Measurements from ENCODE around the gene SHC3. TPM values are rescaled to one million over a fixed set of nuclear protein-coding genes. Genes with fewer than 3 reads are reported as not detected.

The SHC3 gene
- total and polyA plus RNA-seq, 2 experiments from 2014 or later = 1.3 to 2.9 TPM

- TF ChIP-seq, protein P1, sequence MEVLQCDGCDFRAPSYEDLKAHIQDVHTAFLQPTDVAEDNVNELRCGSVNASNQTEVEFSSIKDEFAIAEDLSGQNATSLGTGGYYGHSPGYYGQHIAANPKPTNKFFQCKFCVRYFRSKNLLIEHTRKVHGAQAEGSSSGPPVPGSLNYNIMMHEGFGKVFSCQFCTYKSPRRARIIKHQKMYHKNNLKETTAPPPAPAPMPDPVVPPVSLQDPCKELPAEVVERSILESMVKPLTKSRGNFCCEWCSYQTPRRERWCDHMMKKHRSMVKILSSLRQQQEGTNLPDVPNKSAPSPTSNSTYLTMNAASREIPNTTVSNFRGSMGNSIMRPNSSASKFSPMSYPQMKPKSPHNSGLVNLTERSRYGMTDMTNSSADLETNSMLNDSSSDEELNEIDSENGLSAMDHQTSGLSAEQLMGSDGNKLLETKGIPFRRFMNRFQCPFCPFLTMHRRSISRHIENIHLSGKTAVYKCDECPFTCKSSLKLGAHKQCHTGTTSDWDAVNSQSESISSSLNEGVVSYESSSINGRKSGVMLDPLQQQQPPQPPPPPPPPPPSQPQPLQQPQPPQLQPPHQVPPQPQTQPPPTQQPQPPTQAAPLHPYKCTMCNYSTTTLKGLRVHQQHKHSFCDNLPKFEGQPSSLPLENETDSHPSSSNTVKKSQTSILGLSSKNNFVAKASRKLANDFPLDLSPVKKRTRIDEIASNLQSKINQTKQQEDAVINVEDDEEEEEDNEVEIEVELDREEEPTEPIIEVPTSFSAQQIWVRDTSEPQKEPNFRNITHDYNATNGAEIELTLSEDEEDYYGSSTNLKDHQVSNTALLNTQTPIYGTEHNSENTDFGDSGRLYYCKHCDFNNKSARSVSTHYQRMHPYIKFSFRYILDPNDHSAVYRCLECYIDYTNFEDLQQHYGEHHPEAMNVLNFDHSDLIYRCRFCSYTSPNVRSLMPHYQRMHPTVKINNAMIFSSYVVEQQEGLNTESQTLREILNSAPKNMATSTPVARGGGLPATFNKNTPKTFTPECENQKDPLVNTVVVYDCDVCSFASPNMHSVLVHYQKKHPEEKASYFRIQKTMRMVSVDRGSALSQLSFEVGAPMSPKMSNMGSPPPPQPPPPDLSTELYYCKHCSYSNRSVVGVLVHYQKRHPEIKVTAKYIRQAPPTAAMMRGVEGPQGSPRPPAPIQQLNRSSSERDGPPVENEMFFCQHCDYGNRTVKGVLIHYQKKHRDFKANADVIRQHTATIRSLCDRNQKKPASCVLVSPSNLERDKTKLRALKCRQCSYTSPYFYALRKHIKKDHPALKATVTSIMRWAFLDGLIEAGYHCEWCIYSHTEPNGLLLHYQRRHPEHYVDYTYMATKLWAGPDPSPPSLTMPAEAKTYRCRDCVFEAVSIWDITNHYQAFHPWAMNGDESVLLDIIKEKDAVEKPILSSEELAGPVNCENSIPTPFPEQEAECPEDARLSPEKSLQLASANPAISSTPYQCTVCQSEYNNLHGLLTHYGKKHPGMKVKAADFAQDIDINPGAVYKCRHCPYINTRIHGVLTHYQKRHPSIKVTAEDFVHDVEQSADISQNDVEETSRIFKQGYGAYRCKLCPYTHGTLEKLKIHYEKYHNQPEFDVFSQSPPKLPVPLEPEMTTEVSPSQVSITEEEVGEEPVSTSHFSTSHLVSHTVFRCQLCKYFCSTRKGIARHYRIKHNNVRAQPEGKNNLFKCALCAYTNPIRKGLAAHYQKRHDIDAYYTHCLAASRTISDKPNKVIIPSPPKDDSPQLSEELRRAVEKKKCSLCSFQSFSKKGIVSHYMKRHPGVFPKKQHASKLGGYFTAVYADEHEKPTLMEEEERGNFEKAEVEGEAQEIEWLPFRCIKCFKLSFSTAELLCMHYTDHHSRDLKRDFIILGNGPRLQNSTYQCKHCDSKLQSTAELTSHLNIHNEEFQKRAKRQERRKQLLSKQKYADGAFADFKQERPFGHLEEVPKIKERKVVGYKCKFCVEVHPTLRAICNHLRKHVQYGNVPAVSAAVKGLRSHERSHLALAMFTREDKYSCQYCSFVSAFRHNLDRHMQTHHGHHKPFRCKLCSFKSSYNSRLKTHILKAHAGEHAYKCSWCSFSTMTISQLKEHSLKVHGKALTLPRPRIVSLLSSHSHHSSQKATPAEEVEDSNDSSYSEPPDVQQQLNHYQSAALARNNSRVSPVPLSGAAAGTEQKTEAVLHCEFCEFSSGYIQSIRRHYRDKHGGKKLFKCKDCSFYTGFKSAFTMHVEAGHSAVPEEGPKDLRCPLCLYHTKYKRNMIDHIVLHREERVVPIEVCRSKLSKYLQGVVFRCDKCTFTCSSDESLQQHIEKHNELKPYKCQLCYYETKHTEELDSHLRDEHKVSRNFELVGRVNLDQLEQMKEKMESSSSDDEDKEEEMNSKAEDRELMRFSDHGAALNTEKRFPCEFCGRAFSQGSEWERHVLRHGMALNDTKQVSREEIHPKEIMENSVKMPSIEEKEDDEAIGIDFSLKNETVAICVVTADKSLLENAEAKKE (CRISPR knock-in tag; IDR thresholded peaks at IDR 0.05) = no peak
- TF ChIP-seq ZNF331 (CRISPR knock-in tag; IDR thresholded peaks at IDR 0.05; ENCODE audit: low read depth) (no peak), ZNF114 (CRISPR knock-in tag; IDR thresholded peaks at IDR 0.05) (no peak), NANOG (IDR thresholded peaks at IDR 0.05; ENCODE audit: borderline replicate concordance) (no peak), STAT1 (IDR thresholded peaks at IDR 0.05; ENCODE audit: unreplicated experiment) (no peak)
- TF ChIP-seq, protein P2, sequence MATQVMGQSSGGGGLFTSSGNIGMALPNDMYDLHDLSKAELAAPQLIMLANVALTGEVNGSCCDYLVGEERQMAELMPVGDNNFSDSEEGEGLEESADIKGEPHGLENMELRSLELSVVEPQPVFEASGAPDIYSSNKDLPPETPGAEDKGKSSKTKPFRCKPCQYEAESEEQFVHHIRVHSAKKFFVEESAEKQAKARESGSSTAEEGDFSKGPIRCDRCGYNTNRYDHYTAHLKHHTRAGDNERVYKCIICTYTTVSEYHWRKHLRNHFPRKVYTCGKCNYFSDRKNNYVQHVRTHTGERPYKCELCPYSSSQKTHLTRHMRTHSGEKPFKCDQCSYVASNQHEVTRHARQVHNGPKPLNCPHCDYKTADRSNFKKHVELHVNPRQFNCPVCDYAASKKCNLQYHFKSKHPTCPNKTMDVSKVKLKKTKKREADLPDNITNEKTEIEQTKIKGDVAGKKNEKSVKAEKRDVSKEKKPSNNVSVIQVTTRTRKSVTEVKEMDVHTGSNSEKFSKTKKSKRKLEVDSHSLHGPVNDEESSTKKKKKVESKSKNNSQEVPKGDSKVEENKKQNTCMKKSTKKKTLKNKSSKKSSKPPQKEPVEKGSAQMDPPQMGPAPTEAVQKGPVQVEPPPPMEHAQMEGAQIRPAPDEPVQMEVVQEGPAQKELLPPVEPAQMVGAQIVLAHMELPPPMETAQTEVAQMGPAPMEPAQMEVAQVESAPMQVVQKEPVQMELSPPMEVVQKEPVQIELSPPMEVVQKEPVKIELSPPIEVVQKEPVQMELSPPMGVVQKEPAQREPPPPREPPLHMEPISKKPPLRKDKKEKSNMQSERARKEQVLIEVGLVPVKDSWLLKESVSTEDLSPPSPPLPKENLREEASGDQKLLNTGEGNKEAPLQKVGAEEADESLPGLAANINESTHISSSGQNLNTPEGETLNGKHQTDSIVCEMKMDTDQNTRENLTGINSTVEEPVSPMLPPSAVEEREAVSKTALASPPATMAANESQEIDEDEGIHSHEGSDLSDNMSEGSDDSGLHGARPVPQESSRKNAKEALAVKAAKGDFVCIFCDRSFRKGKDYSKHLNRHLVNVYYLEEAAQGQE (IDR thresholded peaks at IDR 0.05; ENCODE audit: unreplicated experiment) = no peak
These were observed 367 bp upstream of the SHC3 start (continued) for GRCh38 chr9:89178830-89179539.

All from GM23338 (cell line).